HCT116 (cell line): ENCODE results near the gene EXOC6B. TPM values are rescaled to one million over a fixed set of nuclear protein-coding genes. Genes with fewer than 3 reads are reported as not detected.

Experiments
- ATAC-seq: fragments of 200-7000 bp; cut with Tn5 transposase; 2 replicates; pipeline ENCODE4 v1.9.1; 2020; ENCODE audit warnings: mild to moderate bottlenecking, moderate library complexity
- BruUV-seq: library from RNA; stranded (reverse); fragments of 400-500 nt; replicated peaks from 2 replicates; lab custom pipeline; 2021; lab: Mats Ljungman, UMichigan
- CTCF ChIA-PET: fragments of 300-600 bp; sonication (Branson Sonifier 250); formaldehyde crosslinking; loops from one replicate; lab custom pipeline; 2021; ENCODE audit warnings: antibody characterized with exemption; lab: Charles Lee
- POLR2A ChIA-PET: fragments of 300-600, 350-600 bp; sonication (Branson Sonifier 250); formaldehyde crosslinking; loops from one replicate; lab custom pipeline; 2021; ENCODE audit warnings: antibody characterized with exemption; lab: Charles Lee
- RAD21 ChIA-PET, 2 experiments: fragments of 300-600 bp; sonication (Branson Sonifier 250); formaldehyde crosslinking; loops; one replicate each; lab custom pipeline; 2023; ENCODE audit warnings: low total read pairs in 2 of 2; ENCODE audit not compliant: uncharacterized antibody in 2 of 2, unreplicated experiment in 2 of 2, low non-redundant PET in 1 of 2; lab: Charles Lee
- DNase-seq: peaks from one replicate; pipeline ENCODE4 v3.0.0-alpha.2; 2010; ENCODE audit warnings: low read depth, low spot score
- H2AFZ ChIP-seq: fragments of 200-600 bp; shearing (Covaris generic), sonication (generic); 2 replicates; pipeline ENCODE4 v1.6.1; 2017; ENCODE audit warnings: low read depth, mixed run types, mixed read lengths, antibody characterized with exemption, low read length; ENCODE audit not compliant: poor library complexity, severe bottlenecking
- H3K27ac ChIP-seq: 2 replicates; pipeline ENCODE4 v1.5.1; 2012; ENCODE audit warnings: low read depth, low read length
- H3K27me3 ChIP-seq: fragments of 200-600 bp; sonication (generic); 2 replicates; pipeline ENCODE4 v1.6.1; 2016; ENCODE audit warnings: mixed run types, low read length, mixed read lengths; ENCODE audit not compliant: insufficient read depth
- H3K36me3 ChIP-seq, 2 experiments: fragments of 200-500 bp in 1 of 2; fragments of 200-600 bp in 1 of 2; sonication (Bioruptor generic) in 1 of 2; sonication (generic) in 1 of 2; 2 replicates each; pipeline versions ENCODE4 v1.5.1 to v1.6.1; 2014 to 2016; ENCODE audit warnings: low read length in 2 of 2, inconsistent platforms in 1 of 2, mixed read lengths in 1 of 2, mixed run types in 1 of 2; ENCODE audit not compliant: insufficient read depth in 2 of 2, control insufficient read depth in 1 of 2
- H3K4me1 ChIP-seq, 2 experiments: fragments of 200-600 bp in 1 of 2; sonication (generic) in 1 of 2; 2 replicates each; pipeline versions ENCODE4 v1.5.1 to v1.6.1; 2012 to 2017; ENCODE audit warnings: low read length in 2 of 2, inconsistent platforms in 1 of 2, mild to moderate bottlenecking in 1 of 2, mixed read lengths in 1 of 2, mixed run types in 1 of 2, moderate library complexity in 1 of 2; ENCODE audit not compliant: insufficient read depth in 2 of 2, control insufficient read depth in 1 of 2
- H3K4me2 ChIP-seq: fragments of 200-600 bp; sonication (generic); 2 replicates; pipeline ENCODE4 v1.6.1; 2017; ENCODE audit warnings: mixed run types, low read length, mixed read lengths
- H3K4me3 ChIP-seq, 2 experiments: fragments of 200-600 bp in 1 of 2; sonication (generic) in 1 of 2; replicated peaks in 1 of 2; 2 replicates each; pipeline ENCODE4 v1.5.1; 2011 to 2016; ENCODE audit warnings: low read length in 2 of 2, control low read depth in 1 of 2, low read depth in 1 of 2, mild to moderate bottlenecking in 1 of 2, mixed read lengths in 1 of 2, mixed run types in 1 of 2
- H3K79me2 ChIP-seq: fragments of 200-600 bp; sonication (generic); 2 replicates; pipeline ENCODE4 v1.6.1; 2017; ENCODE audit warnings: mild to moderate bottlenecking, mixed run types, low read length, moderate library complexity, mixed read lengths; ENCODE audit not compliant: insufficient read depth
- H3K9ac ChIP-seq: fragments of 200-600 bp; sonication (generic); 2 replicates; pipeline ENCODE4 v1.6.1; 2016; ENCODE audit warnings: low read length, mixed read lengths
- H3K9me2 ChIP-seq: fragments of 200-600 bp; sonication (generic), shearing (Covaris generic); 2 replicates; pipeline ENCODE4 v1.6.1; 2017; ENCODE audit warnings: mixed run types, mild to moderate bottlenecking, moderate library complexity; ENCODE audit not compliant: insufficient read depth
- H3K9me3 ChIP-seq, 2 experiments: fragments of 200-500 bp in 1 of 2; fragments of 200-600 bp in 1 of 2; sonication (Bioruptor generic) in 1 of 2; sonication (generic) in 1 of 2; 2 replicates each; pipeline ENCODE4 v1.6.1; 2014 to 2017; ENCODE audit warnings: low read length in 2 of 2, mixed read lengths in 2 of 2, inconsistent platforms in 1 of 2, low read depth in 1 of 2, mild to moderate bottlenecking in 1 of 2, mixed run types in 1 of 2, moderate library complexity in 1 of 2; ENCODE audit not compliant: control insufficient read depth in 1 of 2, insufficient read depth in 1 of 2
- H4K20me1 ChIP-seq: fragments of 200-600 bp; sonication (generic), shearing (Covaris generic); 2 replicates; pipeline ENCODE4 v1.6.1; 2017; ENCODE audit warnings: mixed run types, mild to moderate bottlenecking, moderate library complexity; ENCODE audit not compliant: insufficient read depth
- CBX3 ChIP-seq: IDR thresholded peaks from 2 replicates; pipeline ENCODE4 v1.6.1; 2012; ENCODE audit warnings: low read depth
- CEBPB ChIP-seq: IDR thresholded peaks from 2 replicates; pipeline ENCODE4 v1.6.1; 2012; ENCODE audit warnings: low read depth
- EGR1 ChIP-seq: IDR thresholded peaks from 2 replicates; pipeline ENCODE4 v1.6.1; 2012; ENCODE audit warnings: low read depth
- ELF1 ChIP-seq: IDR thresholded peaks from 2 replicates; pipeline ENCODE4 v1.6.1; 2012; ENCODE audit warnings: low read depth, borderline replicate concordance
- EZH2 ChIP-seq: fragments of 200-600 bp; sonication (generic); IDR thresholded peaks from 2 replicates; pipeline ENCODE4 v1.6.1; 2017; ENCODE audit warnings: antibody characterized with exemption, mixed run types
- EZH2phosphoT487 ChIP-seq: fragments of 200-600 bp; IDR thresholded peaks from 2 replicates; pipeline ENCODE4 v1.6.1; 2018; ENCODE audit warnings: antibody characterized with exemption, borderline replicate concordance
- FOSL1 ChIP-seq: IDR thresholded peaks from 2 replicates; pipeline ENCODE4 v1.6.1; 2012; ENCODE audit warnings: low read depth
- JUND ChIP-seq: IDR thresholded peaks from 2 replicates; pipeline ENCODE4 v1.6.1; 2012
- POLR2AphosphoS5 ChIP-seq: IDR thresholded peaks from 2 replicates; pipeline ENCODE4 v1.6.1; 2011; ENCODE audit warnings: mild to moderate bottlenecking, low read depth, low read length, moderate library complexity
- RAD21 ChIP-seq: IDR thresholded peaks from 2 replicates; pipeline ENCODE4 v1.6.1; 2012; ENCODE audit warnings: low read depth, mild to moderate bottlenecking
- SIN3A ChIP-seq: IDR thresholded peaks from 2 replicates; pipeline ENCODE4 v1.6.1; 2012; ENCODE audit warnings: low read depth
- SRF ChIP-seq: IDR thresholded peaks from 2 replicates; pipeline ENCODE4 v1.6.1; 2012; ENCODE audit warnings: low read depth
- TCF7L2 ChIP-seq: IDR thresholded peaks from 2 replicates; pipeline ENCODE4 v1.7.0; 2011; ENCODE audit warnings: borderline replicate concordance, inconsistent platforms; ENCODE audit not compliant: insufficient read depth, insufficient read length; ENCODE audit errors: extremely low read depth
- YY1 ChIP-seq: IDR thresholded peaks from 2 replicates; pipeline ENCODE4 v1.6.1; 2011; ENCODE audit warnings: low read length, low read depth, moderate library complexity, mild to moderate bottlenecking; ENCODE audit not compliant: insufficient replicate concordance; ENCODE audit errors: extremely low read depth
- ZBTB33 ChIP-seq: IDR thresholded peaks from 2 replicates; pipeline ENCODE4 v1.6.1; 2011; ENCODE audit warnings: mild to moderate bottlenecking, low read length, moderate library complexity; ENCODE audit not compliant: insufficient replicate concordance; ENCODE audit errors: extremely low read depth
- ZFX ChIP-seq: fragments of 450-650 bp; IDR thresholded peaks from 2 replicates; pipeline ENCODE4 v1.6.1; 2017
- ZNF274 ChIP-seq: fragments of 200-500 bp; sonication (Bioruptor generic); IDR thresholded peaks from 2 replicates; pipeline ENCODE4 v1.6.1; 2014; ENCODE audit warnings: mild to moderate bottlenecking, low read depth, low read length, inconsistent platforms
- intact Hi-C: fragments of 100-400 bp; cut with micrococcal nuclease; formaldehyde crosslinking; loops from 2 replicates; pipeline ENCODE4 v1.10.0; 2022
- total RNA-seq: library from RNA; stranded (reverse); gene quantifications from one replicate; pipeline ENCODE4 v1.2.1, GENCODE V29; 2021; ENCODE audit not compliant: unreplicated experiment

Gene EXOC6B
- total RNA-seq, 1 experiment from 2014 or later = 25.4 TPM

GRCh38 chr2:72607189-72607588 lies 218.6 kb downstream of the EXOC6B start:
- Histone ChIP-seq H3K9ac (no peak overlapping the region), H3K9me3 (no peaks in the 10 kb centered on the region), H3K4me3 (no peak overlapping the region), H3K4me2 (no peak overlapping the region), H3K9me2 (no peaks in the 10 kb centered on the region), H3K79me2 (no peaks in the 10 kb centered on the region), H3K4me1 (no peaks in the 10 kb centered on the region), H3K36me3 (no peaks in the 10 kb centered on the region), H4K20me1 (no peaks in the 10 kb centered on the region), H2AFZ (no peak overlapping the region), H3K27ac (no peak overlapping the region), H3K27me3 (no peaks in the 10 kb centered on the region)
- TF ChIP-seq EZH2 (no peak), ELF1 (no peak), YY1 (no peak), RAD21 (no peak), EGR1 (no peak), SIN3A (no peak), ZNF274 (no peak), ZFX (no peak), TCF7L2 (no peak), JUND (no peak), ZBTB33 (no peak), CBX3 (no peak), EZH2phosphoT487 (no peak), CEBPB (no peak), SRF (no peak), POLR2AphosphoS5 (no peak), FOSL1 (no peak)
- intact Hi-C loops = no loop called here
- BruUV-seq = no TSS peak
- POLR2A ChIA-PET = no interaction called here
- RAD21 ChIA-PET = no interaction called here
- DNase-seq (no peak), ATAC-seq (no peak)
- CTCF ChIA-PET = interaction anchor here (1.4 to 1.8 kb wide), 2 partner anchors 10 to 683 kb away, joined by 4 to 8 read pairs; no protein-coding TSS in a partner anchor
